HG03432 (cell line): ENCODE measurements around the gene SHFL.
A peak's percentile ranks its signal among the peaks of the same experiment; 100 is the strongest.

Experiments used
- ATAC-seq: cut with Tn5 transposase; IDR thresholded peaks from one replicate; pipeline ENCODE4 v1.9.1; 2021; ENCODE audit warnings: mild to moderate bottlenecking, moderate library complexity; ENCODE audit not compliant: unreplicated experiment

Gene SHFL

DNA sequence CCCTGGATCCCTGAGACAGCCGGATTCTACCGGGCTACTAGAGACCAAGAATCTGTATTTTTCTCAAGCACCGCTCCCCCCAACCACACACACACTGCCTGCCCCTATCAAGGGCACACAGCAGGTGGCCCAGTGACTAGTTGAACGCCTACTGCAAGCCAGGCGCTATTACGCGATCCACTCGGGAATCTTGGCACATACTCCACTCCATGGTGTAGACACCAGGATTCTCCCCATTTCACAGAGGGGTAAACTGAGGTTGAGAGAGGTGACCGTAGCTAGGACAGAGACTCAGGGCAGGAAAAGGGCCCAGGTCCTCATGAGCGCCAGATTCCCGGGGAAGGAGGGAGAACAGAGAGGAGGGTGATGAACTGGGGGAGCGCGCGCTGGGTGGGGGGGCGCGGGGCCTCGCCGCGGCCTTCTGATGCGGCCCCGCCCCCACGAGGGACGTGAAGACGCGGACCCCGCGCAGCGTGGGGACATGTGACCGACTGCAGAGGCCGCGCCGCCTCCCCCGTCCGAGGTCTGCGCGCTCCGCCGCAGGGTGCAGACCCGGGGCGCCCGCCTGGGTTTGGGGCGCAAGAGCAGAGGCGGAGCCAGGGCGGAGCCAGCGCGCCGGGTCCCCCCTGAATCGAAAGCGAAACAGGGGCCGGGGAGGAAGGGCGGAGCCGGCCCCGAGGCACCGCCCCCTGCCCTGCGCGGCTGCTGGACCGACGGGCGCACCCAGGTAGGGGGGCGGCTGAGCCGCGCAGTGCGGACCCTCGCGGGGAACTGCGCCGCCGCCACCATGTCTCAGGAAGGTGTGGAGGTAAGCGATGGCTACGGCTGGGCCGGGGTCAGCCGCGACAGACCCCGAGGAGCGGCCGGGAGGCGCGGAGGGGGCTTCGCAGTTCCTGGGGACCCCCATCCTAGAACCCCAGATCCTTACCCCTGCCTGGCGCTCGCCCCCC lies at the start of gene SHFL:
TSS of gene SHFL (plus strand) at position 677 of the 950 bp plus-strand sequence. CDS start at position 788, 111 bp downstream.
- peak; percentile 86 for ATAC-seq

DNA sequence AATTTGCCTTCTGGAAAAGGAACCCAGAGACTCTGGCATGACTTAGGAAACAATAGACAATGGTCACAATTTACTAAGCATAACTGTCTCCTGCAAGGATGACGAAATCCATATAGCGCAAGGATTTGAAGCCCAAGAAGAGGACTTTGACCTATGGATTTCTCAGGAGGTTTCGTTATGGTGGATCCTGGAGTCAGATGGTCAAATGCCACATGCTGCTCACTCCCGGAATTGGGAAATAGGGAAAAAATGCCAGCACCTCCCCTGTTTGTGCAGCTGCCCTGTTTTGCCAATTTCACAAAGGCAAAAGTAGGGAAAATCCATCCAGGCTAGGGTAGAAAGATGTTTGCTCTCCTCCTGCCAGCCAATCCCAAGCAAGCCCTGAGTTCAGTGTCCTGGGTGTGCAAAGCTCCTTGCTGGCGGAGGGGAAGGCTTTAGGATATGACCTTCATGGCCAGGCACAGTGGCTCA lies 49.5 kb upstream of the SHFL start:
- ATAC-seq = no peak

DNA sequence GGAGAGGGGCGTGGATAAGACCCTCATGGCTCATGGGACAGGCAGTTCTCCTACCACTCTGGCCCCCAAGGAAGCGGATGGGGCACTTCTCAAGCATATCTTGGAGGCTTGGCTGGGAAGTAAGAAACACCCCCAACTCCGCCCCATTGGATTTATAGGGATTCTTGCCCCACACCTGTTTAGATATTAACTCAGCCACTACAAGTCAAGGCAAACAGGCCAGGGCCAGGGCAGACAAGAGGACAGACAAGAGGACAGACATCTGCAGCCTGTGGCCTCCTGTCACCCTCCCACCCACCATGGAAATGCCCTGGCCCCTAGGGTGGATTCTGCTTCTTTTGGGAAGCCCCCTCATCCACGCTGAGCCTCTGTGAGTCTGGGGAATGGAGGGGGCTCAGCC lies 48.8 kb upstream of the SHFL start:
- no peak for ATAC-seq

DNA sequence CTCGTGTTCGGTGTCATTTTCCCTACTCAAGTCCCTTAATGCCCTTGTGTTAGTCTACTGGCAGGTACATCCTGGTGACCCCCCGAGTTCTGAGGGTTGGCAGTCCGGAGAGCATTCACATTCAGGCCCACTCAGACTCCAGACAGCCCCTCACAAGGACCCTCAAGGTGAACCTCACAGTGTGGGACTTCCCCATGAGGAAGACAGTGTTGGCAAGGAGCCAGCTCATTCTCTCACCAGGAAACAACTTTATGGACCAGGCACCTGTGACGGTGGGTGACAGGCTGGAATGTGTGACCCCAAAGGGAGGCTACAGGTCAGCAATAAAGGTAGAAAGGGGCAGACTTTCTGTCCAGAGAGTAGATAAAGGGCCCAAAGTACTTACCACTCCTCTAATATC lies 48.3 kb upstream of the SHFL start:
- ATAC-seq = no peak

DNA sequence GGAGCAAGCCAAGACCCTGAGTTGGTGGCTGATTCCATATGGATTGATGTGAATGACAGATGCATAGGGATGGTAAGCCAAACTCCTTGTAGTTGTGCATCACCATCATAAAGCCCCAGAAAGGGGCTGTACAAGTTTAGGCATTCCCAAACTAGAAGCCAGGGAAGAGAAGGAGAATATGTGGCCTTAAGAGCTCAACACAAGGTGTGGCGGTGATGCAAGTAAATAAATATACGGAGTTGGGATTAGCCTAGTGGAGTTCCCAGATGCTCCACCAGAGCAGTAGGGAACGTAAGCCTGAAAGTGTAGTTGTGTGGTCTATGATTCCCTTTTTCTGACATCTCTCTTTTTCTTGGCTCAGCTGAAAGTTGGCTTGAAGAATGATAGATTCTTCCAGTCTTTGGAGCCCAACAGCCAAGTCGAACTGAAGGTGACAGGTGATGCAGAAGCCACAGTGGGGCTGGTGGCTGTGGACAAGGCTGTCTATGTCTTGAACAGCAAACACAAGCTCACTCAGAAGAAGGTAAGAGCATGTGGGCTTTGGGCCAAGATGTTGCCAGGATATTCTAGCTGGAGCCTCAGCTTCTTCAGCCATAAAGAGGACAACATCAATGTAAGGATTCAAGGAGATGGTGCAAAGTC lies 42.7 kb upstream of the SHFL start:
- ATAC-seq = no peak

DNA sequence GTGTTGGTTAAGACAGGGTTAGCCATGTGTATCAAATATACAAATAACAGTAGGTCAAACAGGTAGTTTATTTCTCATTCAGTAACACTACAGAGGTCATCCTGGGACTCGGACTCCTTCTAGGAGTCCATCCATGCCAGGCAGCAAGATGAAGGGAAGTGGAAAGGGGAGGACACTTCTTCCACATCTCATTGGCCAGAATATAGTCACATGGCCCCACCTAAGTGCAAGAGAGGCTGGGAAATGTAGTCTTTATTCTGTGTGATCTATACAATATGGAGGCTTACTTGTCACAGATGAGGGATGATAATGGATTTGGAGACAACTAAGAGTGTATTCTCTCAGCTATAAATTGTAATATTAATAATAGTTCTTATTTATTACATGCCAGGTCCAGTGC lies 41.7 kb upstream of the SHFL start:
- no peak for ATAC-seq

DNA sequence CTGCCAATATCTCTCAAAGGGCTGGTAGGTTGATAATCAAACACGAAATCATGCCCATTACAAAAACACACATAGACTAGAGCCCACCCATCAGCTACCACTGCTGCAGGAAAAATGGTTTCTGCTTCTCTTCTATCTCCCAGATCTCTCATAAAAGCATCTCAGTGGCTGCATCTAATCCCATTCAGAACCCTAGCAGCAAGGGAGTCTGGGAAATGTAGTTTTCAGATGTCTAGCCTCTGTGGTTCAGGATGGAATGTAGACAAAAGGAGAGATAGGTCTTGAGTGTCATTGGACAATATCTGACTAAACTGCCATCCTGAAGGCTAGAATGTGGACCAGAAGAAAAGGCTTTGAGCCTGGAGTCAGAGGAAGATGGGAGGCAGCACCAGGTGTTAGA lies 40.7 kb upstream of the SHFL start:
- no peak for ATAC-seq

DNA sequence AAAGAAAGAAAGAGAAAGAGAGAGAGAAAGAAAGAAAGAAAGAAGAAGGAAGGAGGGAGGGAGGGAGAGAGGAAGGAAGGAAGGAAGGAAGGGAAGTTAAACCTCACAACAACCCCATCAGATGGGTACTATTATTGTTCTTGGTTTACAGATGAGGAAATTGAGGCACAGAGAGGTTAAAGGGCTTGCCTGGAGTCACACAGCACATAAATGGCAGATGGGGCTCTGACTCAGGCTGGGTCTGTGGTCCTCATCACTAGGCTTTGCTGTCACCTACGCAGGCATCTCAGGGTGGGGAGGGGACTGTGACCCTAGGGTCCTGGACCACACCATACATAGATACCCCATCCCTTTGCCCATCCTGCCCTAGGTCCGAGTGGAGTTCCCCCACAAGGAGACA lies 36.5 kb upstream of the SHFL start:
- no peak for ATAC-seq

DNA sequence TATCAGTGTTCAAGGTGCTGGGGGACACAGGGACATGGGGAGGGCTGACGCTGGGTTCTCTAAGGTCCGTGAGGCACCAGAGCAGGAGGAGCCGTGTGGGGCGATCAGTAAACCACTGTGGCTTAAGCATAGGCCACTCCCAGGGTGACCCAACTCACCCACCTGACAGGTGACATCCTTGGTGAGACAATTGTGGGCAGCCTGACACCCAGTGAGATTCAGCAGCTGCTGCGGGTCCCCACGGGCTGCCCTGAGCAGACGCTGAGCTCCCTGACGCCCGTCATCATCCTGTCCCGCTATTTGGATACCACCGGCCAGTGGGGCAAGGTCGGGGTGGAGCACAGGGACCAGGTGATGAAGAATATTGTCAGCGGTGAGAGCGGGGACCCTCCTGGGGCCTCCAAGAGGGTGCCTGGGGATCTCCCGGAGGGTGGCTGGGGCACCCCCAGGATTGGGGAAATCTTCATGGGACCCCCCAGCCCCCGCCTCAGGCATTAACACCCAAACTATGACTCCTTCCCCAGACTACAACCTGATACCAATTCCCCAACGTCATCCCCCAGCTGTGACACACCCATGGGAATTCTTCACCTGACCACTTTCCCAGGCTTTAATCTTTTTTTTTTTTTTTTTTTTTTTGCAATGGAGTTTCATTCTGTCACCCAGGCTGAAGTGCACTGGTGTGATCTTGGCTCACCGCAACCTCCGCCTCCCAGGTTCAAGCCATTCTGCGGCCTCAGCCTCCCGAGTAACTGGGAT lies 33.3 kb upstream of the SHFL start:
- ATAC-seq = no peak

DNA sequence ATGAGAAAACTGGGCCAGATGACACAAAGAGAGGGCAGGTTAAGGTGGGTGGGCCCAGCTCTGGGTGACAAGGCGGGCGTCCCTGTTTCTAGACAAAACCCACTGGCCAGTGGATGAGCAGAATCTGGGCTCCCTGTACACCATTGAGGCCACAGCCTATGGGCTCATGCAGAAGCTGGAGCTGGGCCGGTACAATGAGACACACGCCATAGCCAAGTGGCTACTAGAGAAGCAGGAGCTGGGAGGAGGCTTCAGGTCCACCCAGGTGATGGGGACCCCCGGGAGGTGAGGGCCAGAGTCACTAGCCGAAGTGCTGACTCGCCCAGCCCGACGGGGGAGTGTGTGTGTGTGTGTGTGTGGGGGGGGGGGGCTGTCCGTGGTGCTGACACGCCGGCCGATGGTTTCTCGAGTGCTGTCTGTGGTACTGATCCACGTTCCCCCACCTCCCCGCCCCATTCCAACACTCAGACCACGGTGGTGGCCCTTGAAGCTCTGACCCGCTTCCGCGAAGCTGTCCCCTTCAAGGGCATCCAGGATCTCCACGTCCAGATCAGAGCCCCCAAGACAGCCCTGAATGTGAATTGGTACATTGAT lies 24.3 kb upstream of the SHFL start:
- ATAC-seq = no peak

DNA sequence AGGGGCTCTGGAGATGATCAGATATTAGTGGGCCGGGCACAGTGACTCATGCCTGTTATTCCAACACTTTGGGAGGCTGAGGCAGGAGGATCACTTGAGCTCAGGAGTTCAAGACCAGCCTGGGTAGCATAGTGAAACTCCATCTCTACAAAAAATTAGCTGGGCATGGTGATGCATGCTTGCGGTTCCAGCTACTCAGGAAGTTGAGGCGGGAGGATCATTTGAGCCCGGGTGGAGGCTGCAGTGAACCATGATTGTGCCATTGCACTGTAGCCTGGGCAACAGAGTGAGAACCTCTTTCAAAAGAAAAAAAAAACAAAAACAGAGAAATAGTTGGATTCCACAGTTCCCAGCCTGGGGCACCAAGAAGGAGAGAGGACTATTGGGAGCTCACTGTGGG lies 17.9 kb upstream of the SHFL start:
- ATAC-seq = no peak

DNA sequence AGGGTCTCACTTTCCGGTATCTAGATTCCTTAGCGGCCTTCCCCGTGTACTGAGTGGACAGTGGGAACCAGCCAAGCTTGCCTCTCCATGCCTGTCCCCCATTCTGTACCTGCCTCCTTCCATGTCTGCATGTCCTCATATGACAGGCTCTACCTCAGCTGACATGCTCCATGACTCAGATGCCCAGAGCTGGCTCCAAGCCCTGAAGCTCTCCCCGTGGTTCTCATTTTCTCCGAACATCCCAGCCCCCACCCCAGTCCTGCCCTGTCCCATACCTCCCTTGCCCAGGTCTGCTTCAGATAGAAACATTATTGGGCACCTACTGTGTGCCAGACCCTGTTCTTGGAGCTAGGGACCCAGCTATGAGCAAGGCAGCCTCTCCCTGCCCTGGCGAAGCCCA lies 17.1 kb upstream of the SHFL start:
- no peak for ATAC-seq

DNA sequence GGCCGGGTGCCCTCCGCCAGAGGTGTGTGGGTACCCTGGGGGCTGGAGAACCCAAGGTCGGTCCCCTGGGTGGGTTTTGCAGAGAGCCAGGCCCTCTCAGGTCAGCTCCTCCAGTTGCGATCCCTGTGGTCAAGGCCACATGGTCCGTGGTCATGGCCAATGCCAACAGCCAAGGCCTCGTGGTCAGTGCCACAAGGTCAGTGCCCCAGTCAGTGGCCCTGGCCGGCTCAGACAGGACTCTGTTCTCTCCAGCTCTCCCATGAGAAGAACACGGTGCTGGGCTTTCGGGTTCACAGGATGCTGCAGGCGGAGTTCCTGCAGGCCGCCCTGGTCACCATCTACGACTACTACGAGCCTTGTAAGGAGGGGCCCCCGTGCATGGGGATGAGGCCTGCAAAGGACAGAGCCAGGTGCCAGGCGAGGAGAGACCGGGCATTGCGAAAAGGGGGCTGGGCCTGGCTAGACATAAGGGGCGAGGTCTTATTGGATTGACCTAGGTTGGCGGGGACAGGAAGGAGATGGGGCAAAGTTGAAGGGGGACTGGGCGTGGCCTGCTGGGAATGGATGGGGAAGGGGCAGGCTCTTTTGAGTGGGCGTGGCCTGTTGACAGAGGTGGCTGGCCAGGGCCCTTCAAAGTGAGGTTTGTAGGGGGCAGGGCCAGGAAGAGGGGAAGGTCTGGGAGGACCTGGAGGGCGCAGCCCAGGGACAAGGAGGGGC lies 15.2 kb upstream of the SHFL start:
- ATAC-seq = no peak

DNA sequence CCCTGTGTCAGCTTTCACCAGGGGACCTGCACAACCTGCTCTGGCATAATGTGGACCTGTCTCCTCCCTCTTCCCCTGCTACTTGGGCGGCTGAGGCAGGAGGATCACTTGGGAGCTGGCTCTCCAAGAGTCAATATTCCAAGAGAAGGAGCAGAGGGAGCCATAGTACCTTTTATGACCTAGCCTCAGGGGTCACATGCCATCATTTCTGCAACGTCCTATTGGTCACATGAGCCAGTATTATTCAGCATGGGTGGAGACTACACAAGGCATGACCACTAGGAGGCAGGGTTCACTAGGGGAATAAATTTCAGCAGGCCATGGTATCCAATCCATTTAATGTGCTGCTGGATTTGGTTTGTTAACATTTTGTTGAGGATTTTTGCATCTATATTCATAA lies 12.0 kb upstream of the SHFL start:
- no peak for ATAC-seq

DNA sequence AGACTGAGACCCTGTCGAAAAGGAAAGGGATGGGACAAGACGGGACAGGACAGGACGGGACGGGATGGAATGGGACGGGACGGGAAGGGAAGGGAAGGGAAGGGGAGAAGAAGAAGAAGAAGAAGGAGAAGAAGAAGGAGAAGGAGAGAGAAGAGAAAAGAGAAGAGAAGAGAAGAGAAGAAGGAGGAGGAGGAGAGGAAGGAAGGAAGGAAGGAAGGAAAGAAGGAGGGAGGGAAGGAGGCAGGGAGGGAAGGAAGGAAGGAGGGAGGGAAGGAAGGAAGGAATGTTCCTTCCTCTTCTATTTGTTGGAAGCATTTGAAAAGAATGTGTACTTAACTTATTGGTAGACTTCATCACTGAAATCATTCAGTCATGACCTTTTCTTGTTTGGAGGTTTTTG lies 9.6 kb upstream of the SHFL start:
- ATAC-seq = no peak

DNA sequence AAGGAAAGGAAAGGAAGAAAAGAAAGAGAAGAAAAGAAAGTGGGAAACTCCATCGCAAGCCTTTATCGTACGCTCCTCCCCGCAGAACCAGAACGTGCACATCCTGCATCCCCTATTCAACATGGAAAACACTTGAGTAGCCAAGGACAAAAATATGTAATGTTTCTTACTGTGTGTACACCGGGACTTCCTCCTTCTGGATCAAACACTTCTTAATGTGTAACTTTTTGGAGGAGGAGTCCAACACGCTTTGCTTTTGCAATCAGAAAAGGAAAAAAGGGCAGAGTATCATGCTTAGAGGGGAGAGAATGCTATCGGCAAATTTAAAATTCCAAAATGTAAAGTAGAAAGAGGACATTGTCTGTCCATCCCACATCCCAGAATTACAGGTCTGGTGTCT lies 7.8 kb upstream of the SHFL start:
- no peak for ATAC-seq

DNA sequence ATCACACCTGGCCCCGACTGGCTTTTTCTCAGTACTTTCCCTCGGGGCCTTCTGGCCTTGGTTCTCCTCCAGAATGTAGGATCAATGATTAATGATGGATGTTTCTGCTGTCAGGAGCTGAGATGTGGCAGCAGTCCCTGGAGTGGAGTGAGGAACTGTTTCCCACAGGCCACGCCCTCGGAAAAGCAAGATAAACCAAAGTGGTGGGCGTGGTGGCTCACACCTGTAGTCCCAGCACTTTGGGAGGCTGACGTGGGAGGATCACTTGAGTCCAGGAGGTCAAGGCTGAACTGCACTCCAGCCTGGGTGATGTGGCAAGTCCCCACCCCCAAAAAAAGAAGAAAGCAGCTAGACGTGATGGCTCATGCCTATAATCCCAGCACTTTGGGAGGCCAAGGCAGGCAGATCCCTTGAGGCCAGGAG lies 7.1 kb upstream of the SHFL start:
- ATAC-seq = no peak

DNA sequence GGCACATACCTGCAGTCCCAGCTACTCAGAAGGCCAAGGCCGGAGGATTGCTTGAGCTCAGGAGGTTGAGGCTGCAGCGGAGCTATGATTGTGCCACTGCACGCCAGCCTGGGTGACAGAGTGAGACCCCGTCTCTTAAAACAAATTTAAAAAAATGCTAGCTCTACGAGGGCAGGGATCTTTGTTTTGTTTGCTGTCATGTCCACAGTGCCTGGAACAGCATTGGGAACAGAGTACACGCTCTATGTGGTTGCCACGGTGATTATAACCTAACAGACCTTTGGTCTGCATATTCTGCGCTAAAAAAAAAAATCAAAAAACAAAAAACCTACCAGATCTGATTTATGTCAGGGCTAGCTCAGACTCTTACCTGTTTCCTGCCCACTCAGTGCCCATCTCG lies 2.2 kb upstream of the SHFL start:
- ATAC-seq = no peak

DNA sequence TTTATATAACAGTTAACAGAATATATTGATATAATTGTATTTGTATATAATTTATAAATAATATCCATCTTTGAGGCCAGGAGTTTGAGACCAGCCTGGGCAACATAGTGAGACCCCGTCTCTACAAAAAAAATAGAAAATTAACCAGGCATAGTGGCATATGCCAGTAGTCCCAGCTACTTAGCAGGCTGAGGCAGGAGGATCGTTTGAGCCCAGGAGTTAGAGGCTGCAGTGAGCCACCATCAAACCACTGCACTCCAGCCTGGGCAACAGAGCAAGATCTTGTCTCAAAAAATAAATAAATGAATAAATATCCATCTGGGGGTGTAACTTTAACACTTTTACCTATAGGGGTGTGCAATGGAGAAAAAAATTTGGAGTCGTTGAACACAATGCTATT lies 1.3 kb upstream of the SHFL start:
- no peak for ATAC-seq

DNA sequence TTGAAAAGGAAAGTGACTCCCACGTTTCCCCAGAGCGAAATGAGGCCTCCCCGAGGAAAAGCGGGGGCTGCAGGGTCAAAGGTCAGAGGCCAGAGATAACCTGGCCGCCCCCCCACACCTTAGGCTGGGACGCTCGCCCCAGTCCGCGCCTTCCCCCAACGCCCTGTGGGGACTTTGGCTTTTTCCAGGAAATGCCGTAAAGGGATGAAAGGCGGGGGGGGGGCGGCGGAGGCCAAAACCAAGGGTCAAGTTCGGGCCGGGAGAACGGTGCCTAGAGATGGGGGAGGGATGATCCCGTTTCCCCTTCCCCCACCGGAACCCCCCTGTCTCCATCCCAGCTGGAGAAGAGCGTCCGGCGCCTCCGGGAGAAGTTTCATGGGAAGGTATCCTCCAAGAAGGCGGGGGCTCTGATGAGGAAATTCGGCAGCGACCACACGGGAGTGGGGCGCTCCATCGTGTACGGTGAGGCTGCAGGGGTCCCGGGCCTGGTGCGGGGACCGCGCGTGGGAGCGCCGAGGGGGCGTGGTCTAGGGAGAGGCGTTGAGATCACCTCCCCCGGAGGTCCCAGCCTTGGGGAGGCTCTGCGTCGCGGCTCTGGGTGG lies 575 bp downstream of the SHFL start:
- ATAC-seq = no peak
